ENCODE data around the gene SPATA45. TPM values are rescaled to one million over a fixed set of nuclear protein-coding genes. Genes with fewer than 3 reads are reported as not detected.
"Not testable (repeated sequence)": the region's sequence is repeated elsewhere in the genome, so short reads cannot be mapped to it uniquely, and the experiment has no call there.

Gene SPATA45
- total RNA-seq, 1 experiment from 2014 or later = not detected

DNA sequence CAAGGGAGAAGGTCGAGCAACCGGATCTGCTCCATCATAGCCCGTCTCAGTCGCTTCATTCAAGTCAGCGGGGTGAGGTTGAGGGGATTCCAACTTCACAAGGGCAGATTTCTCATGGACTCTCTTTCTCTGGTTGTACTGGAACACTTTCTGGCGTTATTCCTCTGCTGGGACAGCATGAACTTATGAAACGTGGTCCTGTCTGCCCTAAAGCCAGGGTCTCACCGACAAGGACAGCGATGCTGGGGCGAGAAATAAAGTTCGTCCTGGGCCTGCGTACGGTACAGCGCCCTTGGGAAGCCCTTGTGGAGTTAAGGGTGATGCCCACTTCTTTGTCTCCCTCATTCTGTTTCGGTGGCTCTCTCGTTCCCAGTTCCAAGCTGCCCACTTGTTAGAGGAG is 9.3 kb upstream of the SPATA45 start:
- H3K27me3 ChIP-seq = no peaks in the 10 kb centered on the region
- H3K27ac ChIP-seq = no peak overlapping the region; the same call in 1 of the 2 replicates
- H3K4me1 ChIP-seq = peaks cover 7% of the 10 kb centered on the region
- H3K4me3 ChIP-seq = peak overlapping the region; percentile 81
- peaks cover 13% of the 10 kb centered on the region for H3K36me3 ChIP-seq
- no peaks in the 10 kb centered on the region for H3K9me3 ChIP-seq (replicated peaks)
- no peak for DNase-seq

DNA sequence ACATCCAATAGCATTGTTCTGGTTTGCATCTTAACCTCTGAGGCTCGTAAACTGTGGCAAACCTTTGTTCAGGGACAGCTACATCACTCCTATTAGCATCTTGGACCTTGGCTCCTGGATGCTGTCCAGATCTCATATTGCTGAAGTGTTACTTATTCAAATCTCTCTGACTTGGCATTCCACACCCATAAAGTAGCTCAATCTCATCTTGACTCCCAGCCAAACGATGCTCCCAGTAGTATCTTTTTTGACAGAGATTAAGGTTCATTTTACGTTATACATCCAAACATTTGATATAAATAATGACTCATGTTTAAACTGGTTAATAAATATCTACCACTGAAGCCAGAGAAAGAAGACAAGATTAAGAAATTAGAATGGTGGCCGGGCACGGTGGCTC is 6.2 kb upstream of the SPATA45 start:
- Histone ChIP-seq H3K4me1 (peaks cover 3% of the 10 kb centered on the region; the same call in 1 of the 2 replicates), H3K27me3 (no peaks in the 10 kb centered on the region), H3K4me3 (no peak overlapping the region), H3K27ac (no peak overlapping the region), H3K9me3 (replicated peaks) (no peaks in the 10 kb centered on the region), H3K36me3 (no peaks in the 10 kb centered on the region)
- DNase-seq = no peak

DNA sequence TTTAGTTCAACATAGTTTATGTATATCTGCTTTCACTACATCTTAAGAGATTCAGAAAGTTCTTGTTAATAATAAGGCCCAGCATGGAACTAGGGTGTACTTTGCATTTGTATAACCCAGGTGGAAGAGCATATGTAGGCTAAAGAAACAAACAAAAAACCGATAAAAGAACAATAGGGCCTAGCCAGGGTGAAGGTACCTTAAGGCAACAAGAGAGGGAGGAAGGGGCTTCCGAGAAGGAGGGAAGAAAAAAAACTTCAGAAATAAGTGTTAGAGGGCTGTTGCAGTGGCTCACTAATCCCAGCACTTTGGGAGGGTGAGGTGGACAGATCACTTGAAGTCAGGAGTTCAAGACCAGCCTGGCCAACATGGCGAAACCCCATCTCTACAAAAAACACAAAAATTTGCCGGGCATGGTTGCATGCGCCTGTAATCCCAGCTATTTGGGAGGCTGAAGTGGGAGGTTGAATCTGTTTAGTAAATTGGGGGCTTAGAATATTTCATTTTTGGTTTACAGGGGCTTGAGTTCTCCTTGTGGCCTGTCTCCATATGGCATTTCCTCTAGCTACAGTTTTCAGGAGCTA is 4.7 kb upstream of the SPATA45 start:
- Histone ChIP-seq H3K9me3 (replicated peaks) (no peaks in the 10 kb centered on the region), H3K36me3 (no peaks in the 10 kb centered on the region), H3K4me1 (peaks cover 3% of the 10 kb centered on the region; the same call in 1 of the 2 replicates), H3K27me3 (no peaks in the 10 kb centered on the region), H3K4me3 (no peak overlapping the region), H3K27ac (no peak overlapping the region)
- no peak for DNase-seq

DNA sequence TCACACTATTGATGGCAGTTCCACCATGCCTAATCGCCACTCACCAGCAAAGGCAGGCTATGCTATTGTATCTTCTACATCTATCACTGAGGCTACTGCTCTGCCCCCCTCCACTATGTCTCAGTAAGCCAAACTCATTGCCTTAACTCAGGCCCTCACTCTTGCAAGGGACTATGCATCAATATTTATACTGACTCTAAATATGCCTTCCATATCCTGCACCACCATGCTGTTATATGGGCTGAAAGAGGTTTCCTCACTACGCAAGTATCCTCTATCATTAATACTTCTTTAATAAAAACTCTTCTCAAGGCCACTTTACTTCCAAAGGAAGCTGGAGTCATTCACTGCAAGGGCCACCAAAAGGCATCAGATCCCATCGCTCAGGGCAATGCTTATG is 2.9 kb downstream of the SPATA45 start:
- H3K4me3 ChIP-seq; H3K27ac ChIP-seq; H3K4me1 ChIP-seq; H3K36me3 ChIP-seq; H3K9me3 ChIP-seq (replicated peaks); H3K27me3 ChIP-seq; DNase-seq: not testable (repeated sequence)

DNA sequence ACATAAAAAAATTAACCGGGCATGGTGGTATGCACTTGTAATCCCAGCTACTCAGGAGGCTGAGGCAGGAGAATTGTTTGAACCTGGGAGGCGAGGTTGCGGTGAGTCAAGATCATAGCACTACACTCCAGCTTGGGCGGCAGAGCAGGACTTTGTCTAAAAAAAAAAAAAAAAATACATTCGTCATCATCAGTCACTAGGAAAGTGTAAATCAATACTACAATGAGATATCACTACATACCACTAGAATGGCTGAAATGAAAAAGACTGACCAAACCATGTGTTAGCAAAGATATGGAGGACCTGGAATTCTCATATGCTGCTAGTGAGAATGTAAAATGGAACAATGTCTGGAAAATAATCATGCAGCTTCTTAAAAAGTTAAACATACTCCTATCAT is 9.3 kb downstream of the SPATA45 start:
- Histone ChIP-seq H3K36me3 (no peaks in the 10 kb centered on the region), H3K27me3 (no peaks in the 10 kb centered on the region), H3K4me3 (no peak overlapping the region), H3K27ac (no peak overlapping the region), H3K4me1 (no peaks in the 10 kb centered on the region), H3K9me3 (replicated peaks) (no peaks in the 10 kb centered on the region)
- no peak for DNase-seq

DNA sequence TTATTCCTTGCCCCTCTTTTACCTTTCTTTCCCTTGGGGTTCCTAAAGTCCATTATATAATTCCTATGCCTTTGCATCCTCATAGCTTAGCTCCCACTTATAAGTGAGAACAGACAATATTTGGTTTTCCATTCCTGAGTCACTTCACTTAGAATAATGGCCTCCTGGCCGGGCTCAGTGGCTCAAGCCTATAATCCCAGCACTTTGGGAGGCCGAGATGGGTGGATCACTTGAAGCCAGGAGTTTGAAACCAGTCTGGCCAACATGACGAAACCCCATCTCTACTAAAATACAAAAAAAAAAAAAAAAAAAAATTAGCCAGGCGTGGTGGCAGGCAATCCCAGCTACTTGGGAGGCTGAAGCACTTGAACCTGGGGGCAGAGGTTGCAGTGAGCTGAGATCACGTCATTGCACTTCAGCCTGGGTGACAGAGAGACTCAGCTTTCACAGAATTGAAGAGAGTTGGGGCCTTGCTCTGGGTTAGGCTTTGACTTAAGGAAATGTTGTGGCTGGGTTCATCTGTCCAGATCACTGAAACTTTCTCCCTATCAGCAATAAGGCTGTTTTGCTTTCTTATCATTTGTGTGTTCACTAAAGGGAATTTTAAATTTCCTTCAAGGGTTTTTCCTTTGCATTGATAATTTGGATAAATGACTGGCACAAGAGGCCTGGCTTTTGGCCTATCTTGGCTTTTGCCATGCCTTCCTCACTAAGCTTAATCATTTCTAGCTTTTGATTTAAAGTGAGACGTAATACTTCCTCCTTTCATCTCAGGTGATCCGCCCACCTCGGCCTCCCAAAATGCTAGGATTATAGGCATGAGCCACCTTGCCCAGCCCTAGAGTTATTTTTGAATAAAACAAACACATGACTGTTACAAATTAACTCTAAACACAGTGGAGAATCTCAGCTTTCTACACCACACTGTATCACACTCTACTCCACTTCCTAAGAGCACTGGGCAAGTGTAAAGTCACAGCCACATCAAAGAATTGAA is 13.9 kb downstream of the SPATA45 start:
- not testable (repeated sequence) for H3K27me3 ChIP-seq; H3K4me3 ChIP-seq; H3K27ac ChIP-seq; H3K9me3 ChIP-seq (replicated peaks); H3K36me3 ChIP-seq; DNase-seq; H3K4me1 ChIP-seq

DNA sequence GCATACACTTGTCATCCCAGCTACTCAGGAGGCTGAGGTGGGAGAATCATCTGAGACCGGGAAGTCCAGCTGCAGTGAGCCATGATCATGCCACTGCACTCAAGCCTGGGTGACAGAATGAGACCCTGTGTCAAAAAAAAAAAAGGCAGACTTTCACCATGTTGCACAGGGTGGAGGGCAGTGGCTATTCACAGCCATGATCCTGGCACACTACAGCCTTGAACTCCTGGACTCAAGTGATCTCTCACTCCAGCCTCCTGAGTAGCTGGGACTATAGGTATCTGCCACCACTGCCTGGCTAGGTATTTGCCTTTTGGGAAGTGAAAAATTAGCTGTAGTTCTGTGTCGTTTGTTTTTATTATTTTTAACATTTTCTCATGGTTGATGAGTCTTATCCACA is 19.1 kb downstream of the SPATA45 start:
- Histone ChIP-seq H3K4me3 (no peak overlapping the region), H3K36me3 (no peaks in the 10 kb centered on the region), H3K4me1 (no peaks in the 10 kb centered on the region), H3K9me3 (replicated peaks) (peaks cover 11% of the 10 kb centered on the region), H3K27ac (no peak overlapping the region), H3K27me3 (no peaks in the 10 kb centered on the region)
- DNase-seq = no peak

DNA sequence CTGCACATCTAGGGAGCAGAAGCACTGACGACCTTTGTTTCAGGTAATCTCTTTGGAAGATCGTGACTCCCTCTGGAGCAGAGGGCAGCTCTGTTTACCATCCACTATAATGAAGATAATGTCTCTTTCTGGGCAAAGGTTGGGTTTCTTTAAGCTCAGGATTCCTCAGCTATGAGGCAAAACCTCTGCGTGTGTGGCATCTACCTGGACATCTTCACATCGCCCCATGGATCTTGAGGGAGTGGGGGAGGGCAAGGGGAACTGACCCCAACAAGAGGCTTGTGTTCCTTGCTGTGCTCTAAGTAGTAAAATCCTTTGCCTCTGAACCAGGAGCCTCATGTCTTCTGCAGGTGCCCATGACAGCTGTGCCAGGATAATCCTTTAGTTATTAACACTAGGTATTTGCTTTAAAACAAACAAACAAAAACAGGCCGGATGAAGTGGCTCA is 19.6 kb downstream of the SPATA45 start:
- H3K27ac ChIP-seq = no peak overlapping the region
- H3K9me3 ChIP-seq (replicated peaks) = peaks cover 11% of the 10 kb centered on the region
- peak; percentile 6 to 25 for DNase-seq
- no peaks in the 10 kb centered on the region for H3K36me3 ChIP-seq
- H3K27me3 ChIP-seq = no peaks in the 10 kb centered on the region
- no peak overlapping the region for H3K4me3 ChIP-seq
- H3K4me1 ChIP-seq = no peaks in the 10 kb centered on the region

DNA sequence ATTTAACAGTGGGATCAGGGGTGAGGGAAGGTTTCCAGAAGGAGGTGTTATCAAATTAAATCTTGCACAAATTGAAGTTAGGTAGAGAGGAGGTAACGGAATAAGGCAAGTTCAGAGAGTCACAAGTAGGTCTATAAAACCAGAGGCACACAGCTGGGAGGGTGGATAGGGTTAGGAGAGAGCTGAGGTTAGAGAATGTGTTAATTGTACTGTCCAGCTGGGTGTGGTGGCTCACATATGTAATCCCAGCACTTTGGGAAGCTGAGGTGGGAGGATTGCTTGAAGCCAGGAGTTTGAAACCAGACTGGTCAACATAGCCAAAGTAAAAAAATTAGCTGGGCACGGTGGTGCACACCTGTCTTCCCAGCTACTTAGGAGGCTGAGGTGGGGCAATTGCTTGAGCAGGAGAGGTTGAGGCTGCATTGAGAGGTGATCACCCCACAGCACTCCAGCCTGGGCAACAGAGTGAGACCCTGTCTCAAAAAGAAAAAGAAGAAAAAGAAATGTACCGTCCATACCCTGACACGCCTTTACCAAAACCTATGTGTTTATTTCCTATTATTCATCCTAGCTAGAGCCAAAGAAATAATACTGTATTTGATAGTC is 20.2 kb downstream of the SPATA45 start:
- H3K4me1 ChIP-seq = no peaks in the 10 kb centered on the region
- H3K4me3 ChIP-seq = no peak overlapping the region
- DNase-seq = no peak
- H3K9me3 ChIP-seq (replicated peaks) = peaks cover 11% of the 10 kb centered on the region
- no peaks in the 10 kb centered on the region for H3K27me3 ChIP-seq
- H3K27ac ChIP-seq = no peak overlapping the region
- H3K36me3 ChIP-seq = no peaks in the 10 kb centered on the region

DNA sequence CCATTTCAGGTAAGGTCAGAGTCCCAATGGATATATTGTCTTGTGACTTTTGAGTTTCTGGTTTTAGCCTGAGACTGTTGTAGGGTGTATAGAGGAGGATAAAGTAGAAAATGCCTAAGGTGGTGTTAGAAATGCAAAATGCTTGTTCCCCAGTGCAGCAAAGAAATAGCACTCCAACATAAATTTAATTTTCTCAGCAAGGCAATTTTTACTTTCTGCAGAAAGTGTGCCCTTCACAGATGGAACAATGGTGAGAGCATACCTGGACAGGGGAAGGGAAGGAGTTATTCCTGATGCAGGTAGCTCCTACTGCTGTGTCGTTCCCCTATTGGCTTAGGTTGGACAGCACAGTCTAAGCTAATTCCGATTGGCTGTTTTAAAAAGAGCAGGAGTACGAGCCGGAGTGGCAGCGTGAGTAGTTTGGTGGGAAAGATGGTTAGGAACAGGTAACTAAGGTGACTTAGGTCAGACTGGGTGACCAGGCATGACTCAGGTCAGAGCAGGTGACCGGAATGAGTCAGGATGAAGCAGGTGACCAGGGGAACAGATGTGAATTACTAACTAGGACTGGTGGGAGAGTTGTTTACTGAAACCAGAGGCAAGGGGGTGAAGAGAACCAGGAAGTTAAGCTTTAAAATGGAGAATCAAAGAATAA is 21.5 kb downstream of the SPATA45 start:
- Histone ChIP-seq H3K9me3 (replicated peaks) (peaks cover 11% of the 10 kb centered on the region), H3K27me3 (no peaks in the 10 kb centered on the region), H3K36me3 (no peaks in the 10 kb centered on the region), H3K4me3 (no peak overlapping the region), H3K27ac (no peak overlapping the region), H3K4me1 (no peaks in the 10 kb centered on the region)
- no peak for DNase-seq

DNA sequence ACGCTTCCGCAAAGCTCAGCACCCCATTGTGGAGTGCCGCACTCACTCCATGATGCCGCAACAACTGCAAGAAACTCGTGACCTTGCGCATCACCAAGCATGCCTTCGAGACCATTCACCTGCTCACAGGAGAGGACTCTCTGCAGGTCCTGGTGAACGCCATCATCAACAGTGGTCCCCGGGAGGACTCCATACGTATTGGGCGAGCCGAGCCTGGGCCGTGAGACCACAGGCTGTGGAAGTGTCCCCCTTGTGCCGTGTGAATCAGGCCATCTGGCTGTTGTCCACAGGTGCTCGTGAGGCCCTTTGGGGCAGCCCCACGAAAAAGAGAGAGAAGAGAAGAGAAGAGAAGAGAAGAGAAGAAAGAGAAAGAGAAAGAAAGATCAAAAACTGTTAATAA is 23.2 kb downstream of the SPATA45 start:
- Histone ChIP-seq H3K4me3 (no peak overlapping the region), H3K27me3 (no peaks in the 10 kb centered on the region), H3K9me3 (replicated peaks) (peaks cover 10% of the 10 kb centered on the region), H3K27ac (no peak overlapping the region), H3K4me1 (no peaks in the 10 kb centered on the region), H3K36me3 (no peaks in the 10 kb centered on the region)
- DNase-seq = no peak

DNA sequence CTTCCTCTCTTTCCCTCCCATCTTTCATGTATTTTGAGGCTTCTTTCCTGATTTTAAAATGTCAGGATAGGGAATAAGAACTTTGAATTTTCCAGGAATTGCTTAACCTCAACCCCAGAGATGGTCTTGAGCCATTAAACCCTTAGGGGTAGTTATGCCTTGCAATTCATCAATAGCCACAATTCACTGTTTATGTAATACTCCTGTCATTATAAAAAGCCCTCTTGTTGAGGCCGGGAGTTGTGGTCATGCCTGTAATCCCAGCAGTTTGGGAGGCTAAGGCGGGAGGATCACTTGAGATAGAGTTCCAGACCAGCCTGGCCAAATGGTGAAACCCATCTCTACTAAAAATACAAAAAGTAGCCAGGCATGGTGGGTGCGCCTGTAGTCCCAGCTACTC is 24.5 kb downstream of the SPATA45 start:
- no peaks in the 10 kb centered on the region for H3K27me3 ChIP-seq
- H3K27ac ChIP-seq = no peak overlapping the region
- no peak for DNase-seq
- no peaks in the 10 kb centered on the region for H3K4me1 ChIP-seq
- no peak overlapping the region for H3K4me3 ChIP-seq
- H3K9me3 ChIP-seq (replicated peaks) = peaks cover 8% of the 10 kb centered on the region
- no peaks in the 10 kb centered on the region for H3K36me3 ChIP-seq

DNA sequence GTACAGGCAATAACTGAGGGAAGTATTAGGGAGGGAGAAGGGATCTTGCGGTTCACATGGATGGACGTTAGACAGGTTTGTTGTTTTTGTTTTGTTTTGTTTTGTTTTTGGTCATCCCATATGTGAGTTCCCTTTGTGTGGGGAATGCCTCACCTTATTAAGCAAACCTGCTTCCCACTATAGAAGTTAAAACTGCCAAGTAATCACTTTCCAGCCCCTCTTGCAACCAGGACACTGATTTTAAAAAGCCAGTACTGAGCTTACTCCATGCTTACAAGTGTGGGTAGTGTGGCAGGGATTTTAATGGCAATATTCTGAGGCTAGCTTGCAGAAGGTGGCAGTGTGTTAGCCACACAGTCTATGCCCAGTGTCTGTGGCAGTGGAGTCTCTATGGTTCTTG is 26.5 kb downstream of the SPATA45 start:
- Histone ChIP-seq H3K9me3 (replicated peaks) (peaks cover 7% of the 10 kb centered on the region), H3K4me3 (no peak overlapping the region), H3K4me1 (no peaks in the 10 kb centered on the region; the same call in 1 of the 2 replicates), H3K27ac (no peak overlapping the region), H3K36me3 (no peaks in the 10 kb centered on the region), H3K27me3 (no peaks in the 10 kb centered on the region)
- no peak for DNase-seq

DNA sequence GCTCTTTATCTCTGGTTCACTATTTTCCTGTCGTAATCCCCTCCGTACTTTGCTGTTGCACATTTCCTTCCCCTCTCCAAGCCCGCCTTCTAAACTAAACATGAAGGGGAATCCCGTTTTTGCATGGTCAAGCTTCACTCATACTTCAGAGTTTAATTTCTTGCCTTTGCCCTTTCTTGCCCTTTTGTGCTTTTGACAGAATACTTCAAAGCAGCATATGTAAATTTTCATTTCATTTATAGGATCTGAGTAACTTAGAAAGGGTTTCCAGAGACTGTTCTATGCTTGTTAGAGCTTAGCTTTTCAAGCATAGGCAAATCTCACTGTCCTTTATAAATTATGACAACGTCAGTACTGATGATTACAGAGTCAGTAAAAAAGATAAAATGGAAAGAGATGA is 27.7 kb downstream of the SPATA45 start:
- H3K4me3 ChIP-seq = no peak overlapping the region
- H3K4me1 ChIP-seq = no peaks in the 10 kb centered on the region; the same call in 1 of the 2 replicates
- H3K27ac ChIP-seq = no peak overlapping the region
- H3K27me3 ChIP-seq = no peaks in the 10 kb centered on the region
- H3K9me3 ChIP-seq (replicated peaks) = no peaks in the 10 kb centered on the region
- no peak for DNase-seq
- no peaks in the 10 kb centered on the region for H3K36me3 ChIP-seq

Data from SJCRH30 (cell line).